ENCODE measurements around the gene MCM8.
A peak's percentile ranks its signal among the peaks of the same experiment; 100 is the strongest.

Gene MCM8

DNA sequence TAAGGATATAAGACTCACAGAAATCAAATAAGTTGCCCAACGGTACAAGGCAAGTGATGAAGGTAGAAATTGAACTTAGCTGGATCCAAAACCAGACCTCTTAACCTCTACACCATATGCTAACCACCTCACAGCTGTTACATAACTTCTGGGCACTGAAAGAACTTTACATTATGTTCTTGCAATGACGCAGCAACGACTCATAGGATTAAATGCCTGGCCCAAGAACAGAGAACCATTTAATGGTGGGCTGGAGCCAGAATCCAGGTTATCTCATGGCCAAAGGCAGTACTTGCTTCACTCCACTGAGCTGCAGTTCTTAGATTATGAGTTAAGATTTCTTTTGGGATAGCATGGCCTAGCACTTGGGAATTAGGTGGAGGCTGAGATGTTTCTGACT is 4.5 kb upstream of the MCM8 start:
- no peak for DNase-seq (ENCODE audit: low read depth, low spot score)

DNA sequence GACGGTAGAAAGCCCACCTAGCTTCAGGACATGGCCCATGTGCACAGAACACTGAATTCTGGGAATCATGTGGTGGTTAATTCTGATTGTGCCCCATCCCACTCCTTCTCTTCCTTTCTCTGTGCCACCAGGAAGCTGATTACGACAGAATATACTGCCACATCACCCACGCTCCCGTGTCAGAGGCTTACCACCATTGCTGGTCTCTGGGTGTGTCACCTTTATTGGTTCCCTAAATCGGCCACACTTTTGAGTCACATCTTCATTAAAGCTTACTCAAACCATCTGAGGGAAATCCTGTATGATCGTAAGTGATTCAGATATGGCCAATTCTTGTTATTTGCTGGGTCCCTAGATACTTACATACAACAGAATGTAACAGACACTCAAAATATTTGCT is 3.2 kb upstream of the MCM8 start:
- DNase-seq (ENCODE audit: low read depth, low spot score), result no peak

DNA sequence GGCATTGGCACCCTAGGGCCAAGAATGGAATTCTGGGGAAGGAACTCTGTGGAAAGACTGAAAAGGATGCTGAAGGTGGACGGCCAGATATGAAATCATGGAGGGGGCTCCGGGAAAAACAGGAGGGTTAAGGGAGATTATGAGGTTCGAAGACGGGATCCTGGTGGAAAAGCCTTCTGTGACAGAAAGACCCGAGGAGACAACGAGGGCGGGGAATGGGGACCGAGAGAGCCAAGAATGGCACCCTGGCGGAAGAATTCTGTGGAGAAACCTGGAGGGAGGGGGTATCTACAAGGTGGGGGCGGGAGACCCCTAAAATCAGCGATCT is 545 bp upstream of the MCM8 start:
- no peak for DNase-seq (ENCODE audit: low read depth, low spot score)

DNA sequence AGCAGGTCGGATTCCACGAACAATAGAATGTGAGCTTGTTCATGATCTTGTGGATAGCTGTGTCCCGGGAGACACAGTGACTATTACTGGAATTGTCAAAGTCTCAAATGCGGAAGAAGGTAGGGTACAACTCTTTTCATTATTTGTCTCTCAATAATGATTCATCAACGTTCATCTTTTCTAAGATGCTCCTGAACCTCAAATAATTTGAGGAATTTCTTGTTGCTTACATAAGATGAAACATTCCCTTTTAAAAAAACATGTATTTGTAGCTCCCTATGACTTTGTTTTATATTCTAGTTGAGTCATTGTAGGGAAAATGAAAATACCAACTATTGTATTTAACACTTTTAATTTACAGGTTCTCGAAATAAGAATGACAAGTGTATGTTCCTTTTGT is 17.0 kb downstream of the MCM8 start:
- no peak for DNase-seq (ENCODE audit: low read depth, low spot score)

DNA sequence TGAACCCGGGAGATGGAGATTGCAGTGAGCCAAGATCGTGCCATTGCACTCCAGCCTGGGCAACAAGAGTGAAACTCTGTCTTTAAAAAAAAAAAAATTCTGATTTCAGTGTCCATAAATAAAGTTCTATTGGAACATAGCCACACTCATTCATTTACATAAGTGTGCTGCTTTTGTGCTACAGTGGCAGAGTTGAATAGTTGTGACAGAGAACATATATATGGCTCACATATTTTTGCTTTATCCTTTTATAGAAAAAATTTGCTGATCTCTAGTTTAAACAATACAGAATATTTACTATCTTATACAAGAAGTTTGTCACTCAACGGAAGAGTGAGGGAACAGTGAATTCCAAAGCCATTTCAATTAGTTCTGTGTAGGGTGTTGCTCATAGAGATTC is 18.0 kb downstream of the MCM8 start:
- no peak for DNase-seq (ENCODE audit: low read depth, low spot score)

DNA sequence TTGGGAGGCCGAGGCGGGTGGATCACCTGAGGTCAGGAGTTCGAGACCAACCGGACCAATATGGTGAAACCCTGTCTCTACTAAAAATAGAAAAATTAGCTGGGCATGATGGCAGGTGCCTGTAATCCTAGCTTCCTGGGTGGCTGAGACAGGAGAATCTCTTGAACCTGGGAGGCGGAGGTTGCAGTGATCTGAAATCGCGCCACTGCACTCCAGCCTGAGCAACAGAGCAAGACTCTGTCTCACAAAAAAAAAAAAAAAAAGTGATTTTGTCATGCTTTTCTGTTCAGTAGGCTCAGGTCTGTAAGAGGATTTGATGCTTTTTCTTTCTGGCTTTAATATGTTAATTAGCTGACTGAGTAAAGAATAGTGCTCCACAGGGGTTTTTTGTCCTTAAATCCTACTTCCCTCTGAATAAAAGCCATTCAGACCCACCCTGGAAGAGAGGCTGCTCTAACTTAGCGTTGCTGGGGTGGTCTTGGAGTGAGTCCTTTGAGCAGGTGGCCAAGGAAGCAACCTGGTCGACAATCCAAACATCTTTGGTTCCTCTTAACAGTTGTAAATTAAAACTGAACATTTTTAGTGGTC is 19.0 kb downstream of the MCM8 start:
- peak; percentile 71 for DNase-seq (ENCODE audit: low read depth, low spot score)

DNA sequence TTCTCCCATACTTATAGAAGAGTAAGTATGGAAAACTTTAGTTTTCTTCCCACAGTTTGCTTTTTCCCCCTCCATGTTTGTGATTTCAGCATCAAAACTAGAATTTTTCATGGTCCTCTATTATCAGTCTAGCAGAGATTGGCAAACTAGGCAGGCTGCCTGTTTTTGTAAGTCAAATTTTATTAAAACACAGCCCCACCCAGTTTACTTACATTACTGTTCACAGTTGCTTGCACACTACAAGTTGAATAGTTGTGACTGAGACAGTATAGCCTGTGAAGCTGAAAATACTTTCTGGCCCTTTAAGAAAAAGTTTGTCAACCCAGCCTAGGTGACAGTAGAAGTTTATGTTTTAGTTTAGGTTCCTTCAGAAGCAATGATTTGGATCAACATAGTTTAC is 19.5 kb downstream of the MCM8 start:
- DNase-seq (ENCODE audit: low read depth, low spot score), result no peak

DNA sequence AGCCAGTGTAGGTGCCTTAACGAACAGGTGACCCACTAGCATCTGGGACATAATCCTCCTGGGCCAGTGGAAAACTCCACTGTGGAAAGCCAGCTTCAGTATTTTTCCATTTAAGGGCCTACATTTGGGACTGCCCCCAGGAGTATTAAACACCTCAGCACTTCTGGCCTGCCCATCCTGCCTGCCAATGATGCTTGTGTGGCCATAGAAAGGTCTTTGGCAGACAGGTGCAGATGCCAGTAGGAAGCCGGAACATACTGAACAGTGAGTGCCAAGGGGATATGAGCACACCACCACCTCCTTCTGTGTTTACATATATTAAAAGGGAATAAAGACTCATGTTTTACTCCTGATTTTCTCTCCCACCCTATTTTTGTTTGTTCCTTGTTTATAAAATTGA is 19.9 kb downstream of the MCM8 start:
- no peak for DNase-seq (ENCODE audit: low read depth, low spot score)

DNA sequence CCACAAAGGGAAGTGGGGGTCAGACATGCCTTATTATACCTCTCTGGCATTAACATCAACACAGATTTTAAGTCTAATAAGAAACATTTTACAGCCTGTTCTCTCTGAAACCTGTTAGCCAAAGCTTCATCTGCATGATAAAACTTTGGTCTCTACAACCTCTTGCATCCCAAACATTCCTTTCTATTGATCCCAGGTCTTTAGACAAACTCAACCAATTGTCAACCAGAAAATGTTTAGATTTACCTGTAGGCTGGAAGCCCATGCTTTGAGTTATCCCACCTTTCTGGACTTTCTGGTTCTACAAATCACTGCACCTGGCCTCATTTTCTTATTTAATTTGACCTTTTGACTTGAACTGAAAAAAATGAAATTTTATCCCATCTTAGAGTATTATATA is 20.8 kb downstream of the MCM8 start:
- peak; percentile 47 for DNase-seq (ENCODE audit: low read depth, low spot score)

DNA sequence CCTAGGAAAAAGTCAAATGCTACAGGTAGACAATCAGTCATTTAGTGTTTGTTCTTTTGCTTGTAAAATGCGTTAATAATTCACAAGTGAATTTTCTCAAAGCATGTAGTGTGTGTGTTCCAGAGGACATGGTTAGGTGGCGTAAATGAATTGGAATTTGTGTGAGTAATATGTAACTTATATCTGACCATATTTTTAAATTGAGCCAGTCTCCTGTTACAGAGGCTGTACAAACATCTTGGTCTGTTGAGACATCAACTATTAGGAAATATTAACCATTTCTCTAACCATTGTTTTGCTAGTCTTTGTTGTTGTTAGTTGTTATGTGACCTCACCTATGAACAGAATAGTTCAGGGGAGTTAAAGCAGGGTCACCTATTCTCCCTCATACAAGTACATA is 22.7 kb downstream of the MCM8 start:
- DNase-seq (ENCODE audit: low read depth, low spot score), result no peak

DNA sequence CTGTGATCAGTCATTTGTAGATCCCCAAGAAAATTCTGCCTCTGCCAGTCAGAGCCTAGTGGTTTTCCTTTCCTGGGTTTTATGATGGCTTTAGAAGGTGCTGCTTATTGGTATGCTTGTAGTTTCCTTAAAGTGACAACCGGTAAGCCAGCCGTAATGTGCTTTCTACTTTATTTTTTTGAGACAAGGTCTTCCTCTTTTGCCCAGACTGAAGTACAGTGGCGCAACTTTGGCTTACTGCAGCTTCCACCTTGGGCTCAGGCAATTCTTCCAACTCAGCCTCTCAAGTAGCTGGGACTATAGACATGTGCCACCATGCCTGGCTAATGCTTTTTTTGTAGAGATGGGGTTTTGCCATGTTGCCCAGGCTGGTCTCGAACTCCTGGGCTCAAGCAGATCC is 23.5 kb downstream of the MCM8 start:
- no peak for DNase-seq (ENCODE audit: low read depth, low spot score)

DNA sequence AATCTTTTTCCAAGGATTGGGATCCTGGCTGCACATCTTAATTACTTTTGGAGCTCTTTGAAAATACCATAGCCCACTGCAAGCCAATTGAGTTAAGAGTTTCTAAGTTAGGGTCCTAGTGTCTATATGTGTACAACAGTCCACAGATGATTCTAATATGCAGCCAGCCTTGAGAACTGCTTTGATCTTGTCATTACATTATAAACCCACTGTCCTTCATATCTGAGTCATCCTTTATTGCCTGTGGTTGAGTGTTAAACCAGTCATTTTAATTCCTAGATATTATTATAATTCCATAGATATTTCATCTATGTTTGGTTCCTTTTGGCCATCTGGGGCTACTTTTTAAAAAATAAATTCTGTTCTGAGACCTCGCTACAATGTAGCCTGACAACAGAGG is 24.1 kb downstream of the MCM8 start:
- no peak for DNase-seq (ENCODE audit: low read depth, low spot score)

DNA sequence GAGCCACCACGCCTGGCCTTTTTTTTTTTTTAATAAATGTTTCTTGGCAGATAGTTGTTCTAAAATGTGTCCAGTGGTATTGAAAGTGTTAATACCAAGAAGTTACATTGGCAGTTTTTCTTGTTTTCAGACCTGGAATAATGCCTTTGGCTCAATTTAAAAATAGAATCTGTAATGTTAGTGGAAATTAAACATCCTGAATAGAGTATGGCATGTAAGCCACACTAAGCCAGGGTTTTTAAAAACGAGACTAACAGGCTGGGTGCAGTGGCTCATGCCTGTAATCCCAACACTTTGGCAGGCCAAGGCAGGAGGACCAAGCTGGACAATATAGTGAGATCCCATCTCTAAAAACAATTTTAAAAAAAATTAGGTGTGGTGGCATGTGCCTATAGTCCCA is 25.3 kb downstream of the MCM8 start:
- DNase-seq (ENCODE audit: low read depth, low spot score), result no peak

DNA sequence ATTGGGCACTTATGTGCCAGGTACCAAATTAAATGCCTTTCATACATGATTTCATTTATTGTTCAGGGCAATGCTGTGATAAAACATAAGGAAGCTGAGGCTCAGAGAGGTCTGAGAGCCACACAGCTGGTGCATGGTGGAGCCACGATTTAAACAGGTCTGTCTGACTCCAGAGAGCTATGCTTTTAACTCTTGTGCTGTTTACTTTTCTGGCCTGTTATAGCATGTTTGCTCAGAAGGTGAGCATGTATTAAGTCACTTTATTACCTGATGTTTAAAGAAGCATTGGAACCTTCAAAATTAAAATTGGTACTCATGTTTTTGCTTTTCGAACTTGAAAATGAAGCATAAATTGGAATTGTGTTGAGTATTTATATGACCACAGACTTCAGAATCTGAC is 26.8 kb downstream of the MCM8 start:
- no peak for DNase-seq (ENCODE audit: low read depth, low spot score)

DNA sequence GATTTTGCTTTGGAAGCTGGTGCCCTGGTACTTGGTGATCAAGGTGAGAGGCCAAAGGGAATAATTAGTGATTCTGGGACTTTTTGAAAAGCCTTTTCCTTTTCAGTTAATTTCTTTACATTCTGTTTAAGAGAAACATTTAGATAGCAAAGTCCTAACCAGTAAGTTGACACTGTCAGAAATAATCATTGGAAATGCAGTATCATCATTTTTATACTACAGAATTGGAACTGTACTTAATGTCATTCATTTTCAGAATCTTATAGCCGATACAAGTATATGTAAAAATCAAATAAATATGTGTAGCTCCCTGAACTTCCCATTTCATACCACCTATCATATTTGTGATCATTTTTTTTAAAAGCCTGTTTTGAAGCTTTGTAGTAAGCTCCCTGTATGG is 27.5 kb downstream of the MCM8 start:
- no peak for DNase-seq (ENCODE audit: low read depth, low spot score)

DNA sequence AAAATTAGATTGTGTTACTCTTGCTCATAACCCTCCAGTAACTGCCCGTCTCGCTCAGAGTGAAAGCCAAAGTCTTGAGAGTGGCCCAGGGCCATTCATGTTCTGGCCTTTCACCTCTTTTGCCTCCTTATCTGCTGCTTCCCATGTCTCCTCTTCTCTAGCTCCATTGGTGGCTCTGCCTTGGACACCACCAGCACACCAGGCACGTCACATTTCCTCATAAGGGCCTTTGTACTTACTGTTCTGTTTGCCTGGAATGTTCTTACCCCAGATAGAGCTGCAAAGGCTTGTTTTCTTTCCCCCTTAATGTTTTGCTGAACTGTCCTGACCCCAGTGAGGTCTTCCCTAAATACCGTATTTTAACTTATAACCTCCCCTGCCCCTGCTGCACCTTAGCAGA is 29.3 kb downstream of the MCM8 start:
- DNase-seq (ENCODE audit: low read depth, low spot score), result no peak

DNA sequence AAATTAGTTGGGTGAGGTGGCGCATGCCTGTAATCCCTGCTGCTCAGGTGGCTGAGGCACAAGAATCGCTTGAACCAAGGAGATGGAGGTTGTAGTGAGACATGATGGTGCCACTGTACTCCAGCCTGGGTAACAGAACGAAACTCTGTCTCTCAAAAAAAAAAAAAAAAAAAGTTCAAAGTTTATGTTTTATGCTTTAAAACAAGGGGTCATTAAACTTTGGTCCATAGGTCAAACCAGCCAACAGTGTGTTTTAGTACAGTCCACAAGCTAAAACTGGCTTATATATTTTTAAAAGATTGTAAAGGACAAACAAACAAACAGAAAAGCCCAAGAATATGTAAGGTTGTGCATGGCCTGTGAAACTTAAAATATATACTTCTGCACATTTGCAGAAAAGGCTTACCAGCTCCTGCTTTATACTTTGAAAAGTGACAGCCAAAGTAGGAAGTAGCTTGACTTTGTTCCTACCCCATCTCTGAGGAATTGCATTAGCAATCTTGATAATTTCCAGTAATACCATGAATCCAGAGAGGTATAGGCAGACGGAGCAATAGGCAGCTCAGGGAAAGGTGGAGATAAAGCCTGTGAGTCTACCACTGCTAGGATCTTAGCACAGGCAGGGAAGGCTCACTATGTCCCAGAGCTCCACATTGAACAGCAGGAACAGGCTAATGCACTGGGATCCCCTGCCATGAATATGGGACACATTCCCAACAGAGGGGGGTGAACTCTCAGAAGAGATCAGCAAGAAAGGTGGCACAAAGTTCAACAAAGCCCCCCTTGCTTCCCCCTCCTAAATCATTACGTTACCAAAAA is 30.5 kb downstream of the MCM8 start:
- no peak for DNase-seq (ENCODE audit: low read depth, low spot score)

DNA sequence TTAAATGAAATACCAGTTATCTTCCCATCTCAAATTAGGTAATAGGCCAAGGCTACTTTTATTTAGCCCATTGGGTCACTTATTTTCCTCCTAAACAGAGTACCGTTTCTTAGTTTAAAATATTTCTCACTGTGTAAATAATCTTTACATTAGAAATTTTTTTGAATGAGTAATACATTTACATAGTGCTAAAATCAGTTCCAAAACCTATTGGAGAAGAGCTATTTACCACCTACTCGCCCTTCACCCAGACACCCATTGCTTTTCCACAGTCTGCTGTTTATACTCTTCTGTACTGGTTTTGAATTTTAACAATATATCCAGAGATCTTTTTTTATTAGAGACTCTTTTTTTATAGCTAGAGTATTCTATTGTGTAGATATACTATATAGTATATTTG is 36.9 kb downstream of the MCM8 start:
- DNase-seq (ENCODE audit: low read depth, low spot score), result no peak

DNA sequence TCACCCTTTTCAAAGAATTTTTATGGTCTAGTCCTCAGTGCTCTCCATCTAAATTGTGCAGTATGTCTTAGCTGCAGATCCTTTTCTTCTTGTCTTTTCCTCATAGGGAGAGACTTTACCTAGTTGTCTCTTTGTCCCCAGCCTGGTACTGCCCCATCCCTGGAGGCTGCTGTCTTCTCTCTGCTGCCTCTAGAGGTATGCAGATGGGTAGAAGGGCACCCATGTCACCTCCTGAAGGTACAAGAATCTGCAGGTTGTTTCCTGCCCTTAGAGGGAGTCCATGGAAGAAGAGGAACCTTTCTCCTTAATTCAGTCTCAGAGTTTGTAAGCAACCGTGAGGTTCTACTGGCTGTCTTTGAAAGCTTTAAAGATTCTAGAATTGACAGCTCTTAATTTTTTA is 39.1 kb downstream of the MCM8 start:
- no peak for DNase-seq (ENCODE audit: low read depth, low spot score)

DNA sequence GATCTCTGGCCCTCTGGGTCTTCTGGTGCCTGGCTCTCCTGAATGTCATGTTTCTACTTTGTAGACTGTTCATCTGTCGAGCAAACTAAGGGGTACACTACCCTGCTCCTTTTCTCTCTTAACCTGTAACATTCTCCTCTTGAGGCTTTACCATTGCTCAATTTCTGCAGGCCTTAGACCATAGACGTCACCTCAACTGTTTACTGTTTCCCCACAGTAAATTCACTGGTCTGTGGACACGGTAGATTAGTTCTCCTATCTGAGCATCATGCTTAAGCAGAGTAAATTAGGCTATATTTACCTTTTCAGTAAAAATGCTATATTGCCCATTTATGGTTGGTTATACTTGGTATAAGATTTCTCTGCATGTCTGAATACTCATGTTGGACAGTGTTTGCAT is 40.5 kb downstream of the MCM8 start:
- no peak for DNase-seq (ENCODE audit: low read depth, low spot score)

DNA sequence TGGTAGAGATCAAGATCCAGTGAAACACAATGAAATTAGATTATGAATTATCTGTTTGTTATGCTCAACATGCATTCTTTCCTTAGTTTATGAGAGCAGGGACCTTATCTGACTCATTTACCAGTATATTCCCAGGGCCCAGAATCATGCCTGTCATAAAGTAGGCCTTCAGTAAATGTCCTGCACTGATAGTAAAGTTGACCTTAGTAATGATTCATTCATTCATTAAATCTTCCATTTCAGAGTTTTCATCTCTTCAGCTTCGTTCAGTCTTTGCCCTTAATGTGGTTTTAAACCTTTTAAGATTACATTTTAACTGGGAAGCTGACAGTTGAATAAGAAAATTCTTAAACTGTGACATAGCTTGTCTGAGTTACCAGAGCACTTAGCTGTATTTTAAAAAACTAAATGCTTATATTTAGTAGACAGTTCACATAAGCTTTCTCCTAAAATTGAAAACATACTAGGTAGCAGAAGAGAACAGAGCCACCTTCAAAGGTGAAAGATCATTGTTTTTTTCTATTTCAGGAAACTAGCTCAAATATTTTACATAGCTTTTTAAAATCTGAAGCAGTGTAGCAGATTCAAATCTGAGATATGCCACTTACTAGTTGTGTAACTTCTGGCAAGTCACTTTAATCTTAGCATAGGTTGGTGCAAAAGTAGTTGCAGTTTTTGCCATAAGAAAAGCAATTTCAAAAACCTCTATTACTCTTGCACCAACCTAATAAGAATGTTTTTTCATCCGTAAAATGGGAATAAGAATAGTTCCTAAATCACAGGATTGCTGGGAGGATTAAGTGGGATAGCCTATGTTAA is 41.4 kb downstream of the MCM8 start:
- DNase-seq (ENCODE audit: low read depth, low spot score), result no peak

DNA sequence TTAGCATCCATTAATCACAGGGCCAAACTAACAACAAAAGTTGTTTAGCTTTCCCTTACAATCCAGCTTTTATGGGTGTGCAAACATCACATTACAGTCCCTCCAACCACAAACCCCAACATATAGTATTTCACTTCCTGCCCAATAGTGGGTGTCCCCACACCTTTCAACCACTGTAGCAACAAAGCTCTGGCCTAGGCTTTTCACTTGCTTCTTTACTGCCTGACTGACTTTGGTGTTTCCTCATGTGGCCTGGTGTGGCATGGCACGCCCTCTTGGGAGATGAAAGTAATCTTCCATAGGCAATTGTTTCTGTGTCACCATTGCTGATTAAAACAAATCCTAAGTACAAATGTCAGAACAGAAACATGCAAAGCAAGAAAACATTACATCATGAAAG is 46.3 kb downstream of the MCM8 start:
- no peak for DNase-seq (ENCODE audit: low read depth, low spot score)

DNA sequence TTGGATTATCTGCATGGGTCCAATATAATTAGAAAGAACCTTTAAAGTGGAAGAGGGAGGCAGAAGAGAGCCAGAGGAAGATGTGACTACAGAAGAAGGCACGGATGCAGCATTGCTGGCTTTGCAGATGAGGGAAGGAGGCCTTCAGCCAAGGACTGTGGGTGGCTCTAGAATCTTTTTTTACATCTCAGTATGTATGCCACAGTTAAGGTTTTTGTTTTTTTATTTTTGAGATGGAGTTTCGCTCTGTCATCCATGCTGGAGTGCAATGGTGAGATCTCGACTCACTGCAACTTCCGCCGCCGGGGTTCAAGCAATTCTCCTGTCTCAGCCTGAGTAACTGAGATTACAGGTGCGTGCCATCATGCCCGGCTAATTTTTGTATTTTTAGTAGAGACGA is 49.3 kb downstream of the MCM8 start:
- DNase-seq (ENCODE audit: low read depth, low spot score), result no peak

Measured in ELF-1 (cell line).